GM12874 (cell line): Measurements from ENCODE around the gene CTPS1.

Experiments used
- TF ChIP-seq, protein P1 (sequence below): IDR thresholded peaks from 2 replicates; pipeline ENCODE4 v1.5.1; 2011; ENCODE audit warnings: low read depth, mild to moderate bottlenecking, control low read depth, low read length, moderate library complexity; ENCODE audit not compliant: insufficient read depth

CTPS1 gene

DNA sequence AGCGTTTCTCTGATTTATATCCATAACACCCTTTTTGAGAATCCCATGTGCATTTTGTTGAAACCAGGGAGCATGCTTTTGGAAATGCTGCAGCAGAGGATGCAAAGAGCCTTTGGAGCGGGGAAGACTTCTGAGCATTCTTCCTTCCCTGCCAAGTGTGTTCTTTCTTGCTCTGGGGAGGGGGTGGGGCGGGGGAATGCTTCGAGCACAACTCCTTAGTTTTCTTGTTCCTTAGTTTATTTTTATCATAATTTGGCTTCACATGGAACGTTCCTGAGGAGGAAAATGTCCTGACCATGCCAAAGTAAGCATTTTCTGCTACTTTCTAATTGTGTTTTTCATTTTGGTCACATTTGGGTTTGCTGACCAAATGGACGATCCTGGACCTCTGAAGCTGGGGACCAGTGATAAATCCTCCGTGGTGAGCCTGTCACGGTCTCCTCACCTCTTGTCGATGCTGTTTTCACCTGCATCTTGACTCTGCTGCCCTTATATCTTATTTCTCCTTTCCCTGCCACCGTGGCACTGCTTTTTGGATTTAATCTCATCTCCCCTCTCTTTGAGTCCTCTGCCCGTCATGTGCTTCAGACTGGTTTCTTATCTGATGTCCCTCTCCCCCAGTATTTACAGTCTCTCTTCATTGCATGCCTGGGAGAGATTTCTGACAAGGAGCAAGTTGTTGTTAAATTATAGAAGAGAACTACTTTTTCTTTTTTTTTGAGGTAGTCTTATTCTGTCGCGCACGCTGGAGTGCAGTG lies 2.4 kb downstream of the CTPS1 start:
- TF ChIP-seq, protein P1, sequence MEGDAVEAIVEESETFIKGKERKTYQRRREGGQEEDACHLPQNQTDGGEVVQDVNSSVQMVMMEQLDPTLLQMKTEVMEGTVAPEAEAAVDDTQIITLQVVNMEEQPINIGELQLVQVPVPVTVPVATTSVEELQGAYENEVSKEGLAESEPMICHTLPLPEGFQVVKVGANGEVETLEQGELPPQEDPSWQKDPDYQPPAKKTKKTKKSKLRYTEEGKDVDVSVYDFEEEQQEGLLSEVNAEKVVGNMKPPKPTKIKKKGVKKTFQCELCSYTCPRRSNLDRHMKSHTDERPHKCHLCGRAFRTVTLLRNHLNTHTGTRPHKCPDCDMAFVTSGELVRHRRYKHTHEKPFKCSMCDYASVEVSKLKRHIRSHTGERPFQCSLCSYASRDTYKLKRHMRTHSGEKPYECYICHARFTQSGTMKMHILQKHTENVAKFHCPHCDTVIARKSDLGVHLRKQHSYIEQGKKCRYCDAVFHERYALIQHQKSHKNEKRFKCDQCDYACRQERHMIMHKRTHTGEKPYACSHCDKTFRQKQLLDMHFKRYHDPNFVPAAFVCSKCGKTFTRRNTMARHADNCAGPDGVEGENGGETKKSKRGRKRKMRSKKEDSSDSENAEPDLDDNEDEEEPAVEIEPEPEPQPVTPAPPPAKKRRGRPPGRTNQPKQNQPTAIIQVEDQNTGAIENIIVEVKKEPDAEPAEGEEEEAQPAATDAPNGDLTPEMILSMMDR, result no peak

DNA sequence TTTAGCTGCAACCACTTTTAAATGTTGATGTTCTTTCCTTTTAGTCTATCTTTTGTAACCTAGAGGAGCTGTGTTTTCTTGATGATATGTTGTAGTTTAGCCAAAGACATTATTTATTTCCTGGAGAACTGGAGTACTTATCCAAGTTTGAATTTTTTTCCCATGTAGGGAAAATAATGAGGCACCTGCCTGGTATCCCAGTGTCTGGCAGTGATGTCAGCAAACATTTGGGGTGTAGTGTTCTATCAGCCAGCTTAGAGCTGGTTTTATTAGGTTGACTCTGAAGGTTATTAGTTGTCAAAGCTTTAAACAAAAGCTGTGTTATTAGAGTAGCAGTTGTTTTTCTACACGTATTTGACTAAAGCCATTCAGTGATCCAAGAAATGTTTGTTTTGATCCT lies 3.2 kb downstream of the CTPS1 start:
- TF ChIP-seq, protein P1, result no peak

DNA sequence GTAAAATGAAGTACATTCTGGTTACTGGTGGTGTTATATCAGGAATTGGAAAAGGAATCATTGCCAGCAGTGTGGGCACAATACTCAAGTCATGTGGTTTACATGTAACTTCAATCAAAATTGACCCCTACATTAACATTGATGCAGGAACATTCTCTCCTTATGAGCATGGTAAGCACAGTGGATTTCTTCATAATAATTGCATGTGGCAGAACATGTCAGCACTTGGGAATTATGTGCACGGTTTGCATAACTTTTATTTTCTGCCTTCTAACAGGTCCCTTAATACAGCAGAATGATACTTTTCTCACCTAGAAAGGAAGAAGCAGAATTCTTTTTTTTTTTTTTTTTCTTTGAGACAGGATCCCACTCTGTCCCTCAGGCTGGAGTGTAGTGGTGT lies 3.8 kb downstream of the CTPS1 start:
- TF ChIP-seq, protein P1, result no peak

DNA sequence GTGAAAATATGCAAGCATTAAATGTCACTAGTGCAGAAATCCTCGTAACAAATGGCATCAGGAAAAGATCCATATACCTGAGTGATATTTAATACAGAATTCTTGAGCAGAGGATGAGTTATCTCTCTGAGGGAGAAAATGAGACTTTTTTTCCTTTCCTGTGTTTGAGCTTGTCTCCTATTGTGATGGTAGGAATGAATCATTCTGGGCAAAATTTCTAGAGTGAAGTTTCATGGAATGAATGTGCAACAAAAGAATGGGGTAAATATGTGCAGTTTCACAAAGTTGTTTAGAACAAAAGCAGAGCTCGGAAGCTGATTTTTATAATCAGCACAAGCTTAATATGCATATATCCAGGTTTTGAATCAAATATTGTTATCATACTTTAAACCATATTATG lies 4.6 kb downstream of the CTPS1 start:
- TF ChIP-seq, protein P1, result no peak

DNA sequence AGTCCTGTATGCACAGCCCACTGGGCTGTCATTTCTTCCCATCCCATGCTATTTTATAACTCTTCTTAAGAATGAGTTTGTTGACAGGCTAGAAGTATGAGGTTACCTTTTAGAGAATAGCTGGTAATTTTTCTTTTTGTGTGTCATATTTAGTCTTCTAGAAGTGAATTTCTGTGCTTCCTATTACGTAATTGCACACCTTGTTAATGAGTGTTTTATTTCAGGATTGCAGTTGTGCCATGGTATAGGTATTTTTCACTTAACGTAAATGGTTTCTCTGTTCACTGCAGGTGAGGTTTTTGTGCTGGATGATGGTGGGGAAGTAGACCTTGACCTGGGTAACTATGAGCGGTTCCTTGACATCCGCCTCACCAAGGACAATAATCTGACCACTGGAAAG lies 5.0 kb downstream of the CTPS1 start:
- TF ChIP-seq, protein P1, result no peak

DNA sequence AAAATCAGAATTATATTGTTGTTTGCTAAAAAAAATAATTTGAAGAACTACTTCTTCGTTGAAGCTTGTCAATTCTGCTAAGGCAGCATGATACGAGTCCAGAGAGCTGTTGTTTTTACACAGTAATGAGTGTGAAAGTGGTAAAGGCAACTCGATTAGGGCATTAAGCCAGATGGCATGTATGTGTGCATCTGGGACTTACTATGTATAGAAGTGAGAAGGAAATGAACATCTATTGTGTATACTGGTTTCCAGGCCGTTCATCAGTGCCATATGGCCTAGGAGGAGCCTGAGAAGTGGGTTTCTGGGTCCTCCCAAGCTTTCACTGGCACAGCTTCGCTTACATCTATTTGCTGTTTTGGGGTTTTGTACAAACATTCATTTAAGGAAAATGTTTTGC lies 5.7 kb downstream of the CTPS1 start:
- TF ChIP-seq, protein P1, result no peak

DNA sequence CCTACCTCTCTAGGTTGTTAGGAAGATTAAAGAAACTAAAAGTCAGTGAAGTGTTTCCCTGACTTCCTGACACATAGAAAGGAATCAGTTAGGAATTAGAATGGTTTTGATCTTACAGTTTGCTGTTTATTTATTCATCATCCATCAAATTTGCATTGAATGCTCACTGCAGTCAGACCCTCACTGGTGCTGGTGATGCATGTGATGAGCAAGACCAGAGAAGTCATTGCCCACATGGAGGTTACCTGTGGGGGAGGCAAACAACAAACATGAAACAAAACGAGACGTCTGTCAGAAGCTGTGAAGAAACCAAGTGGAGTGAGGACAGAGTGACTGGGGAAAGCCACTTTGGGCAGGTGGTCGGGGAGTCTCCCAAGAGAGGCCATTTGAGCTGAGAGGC lies 6.4 kb downstream of the CTPS1 start:
- TF ChIP-seq, protein P1, result no peak

DNA sequence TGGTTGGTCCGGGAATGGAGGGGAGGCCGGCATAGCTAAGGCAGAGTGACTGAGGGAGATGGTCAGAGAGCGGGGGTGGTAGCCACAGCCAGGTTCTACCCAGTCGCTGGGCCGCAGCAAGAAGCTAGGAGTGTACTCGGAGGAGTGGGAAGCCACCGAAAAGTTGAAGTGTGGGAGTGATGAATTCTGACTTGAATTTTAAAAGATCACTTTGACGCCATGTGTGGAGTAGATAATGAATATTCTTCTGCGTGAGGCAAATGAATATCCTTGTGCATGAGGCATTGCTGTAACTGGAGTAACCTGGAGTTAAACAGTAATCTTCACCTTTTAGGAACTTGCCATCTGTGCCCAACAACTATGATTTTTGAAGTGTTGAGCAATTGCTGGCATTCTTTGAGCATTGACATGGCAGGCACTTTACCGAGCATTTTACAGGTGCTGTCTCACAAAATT lies 6.9 kb downstream of the CTPS1 start:
- TF ChIP-seq, protein P1, result no peak
